Hepatocyte (in vitro differentiated cells): ENCODE data around the gene SYCP2L.

Experiments used
- CTCF ChIP-seq: fragments of 200-600 bp; sonication (generic); IDR thresholded peaks from 2 replicates; pipeline ENCODE4 v1.5.1; 2016; ENCODE audit warnings: antibody characterized with exemption, mild to moderate bottlenecking; ENCODE audit not compliant: poor library complexity
- EZH2 ChIP-seq: fragments of 200-600 bp; sonication (generic); IDR thresholded peaks from 2 replicates; pipeline ENCODE4 v1.6.1; 2016; ENCODE audit warnings: antibody characterized with exemption, mild to moderate bottlenecking, borderline replicate concordance
- EZH2phosphoT487 ChIP-seq: fragments of 200-600 bp; sonication (generic); IDR thresholded peaks from one replicate; pipeline ENCODE4 v1.6.1; 2018; ENCODE audit warnings: antibody characterized with exemption, mild to moderate bottlenecking, low read depth, moderate library complexity; ENCODE audit not compliant: unreplicated experiment, severe bottlenecking

GRCh38 chr6:11013721-11014070 lies 126.8 kb downstream of the SYCP2L start:
- TF ChIP-seq CTCF (no peak), EZH2 (no peak), EZH2phosphoT487 (no peak)
